Ishikawa (cell line): ENCODE results near the gene RAD51B.

ENCODE experiments used
- CEBPB ChIP-seq: IDR thresholded peaks from 2 replicates; pipeline ENCODE4 v1.6.1; 2012
- EGR1 ChIP-seq: IDR thresholded peaks from 2 replicates; pipeline ENCODE4 v1.6.1; 2012
- EP300 ChIP-seq: IDR thresholded peaks from 2 replicates; pipeline ENCODE4 v1.6.1; 2012; ENCODE audit warnings: borderline replicate concordance
- NFIC ChIP-seq: IDR thresholded peaks from 2 replicates; pipeline ENCODE4 v1.6.1; 2012
- RAD21 ChIP-seq: IDR thresholded peaks from 2 replicates; pipeline ENCODE4 v1.6.1; 2012; ENCODE audit warnings: low read depth
- TAF1 ChIP-seq: IDR thresholded peaks from 2 replicates; pipeline ENCODE4 v1.6.1; 2012; ENCODE audit warnings: low read depth, mild to moderate bottlenecking
- TEAD4 ChIP-seq: IDR thresholded peaks from 2 replicates; pipeline ENCODE4 v1.6.1; 2012
- ZBTB7A ChIP-seq: IDR thresholded peaks from 2 replicates; pipeline ENCODE4 v1.6.1; 2012; ENCODE audit warnings: low read depth
- TF ChIP-seq, protein P1 (sequence below): IDR thresholded peaks from 2 replicates; pipeline ENCODE4 v1.6.1; 2012

DNA sequence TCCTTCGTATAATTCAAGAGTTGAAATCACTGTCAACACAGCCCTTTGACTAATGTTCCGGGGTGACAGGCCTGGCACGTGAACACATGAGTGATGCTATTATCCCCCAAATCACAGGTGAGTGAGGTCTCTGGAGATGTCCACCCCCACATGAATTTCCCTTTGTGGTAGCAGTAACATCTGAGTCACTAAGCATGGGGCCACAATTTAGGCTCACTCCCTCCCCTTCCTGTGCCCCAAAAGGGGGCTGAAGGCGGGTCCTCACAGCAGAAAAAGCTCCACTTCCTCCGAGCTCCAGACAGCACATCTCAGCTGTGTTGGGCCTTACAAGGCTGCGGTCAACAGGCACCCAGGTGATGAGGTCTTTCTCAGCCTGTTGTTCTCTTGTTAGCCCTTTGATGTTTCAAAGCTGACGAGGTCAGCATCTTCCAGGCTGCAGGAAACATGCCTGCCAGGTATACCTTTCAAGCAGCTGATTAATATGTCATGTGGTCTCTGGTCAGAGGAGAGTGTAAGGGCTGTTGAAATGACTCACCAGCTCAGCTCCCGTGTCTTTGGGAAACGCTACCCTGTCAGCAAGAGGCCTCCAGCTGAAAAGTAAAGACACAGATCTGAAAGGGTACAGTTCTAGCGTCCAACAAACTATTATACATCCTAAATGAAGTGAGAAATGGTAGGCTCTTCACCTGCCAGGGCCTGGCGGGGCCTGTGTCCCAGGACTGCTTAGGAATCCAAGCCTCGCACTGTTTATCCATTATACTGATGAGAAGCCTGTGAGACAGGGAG lies 866.0 kb downstream of the RAD51B start:
- TF ChIP-seq RAD21 (no peak), NFIC (peak; percentile 21; the same call in 1 of the 2 replicates), ZBTB7A (no peak), TEAD4 (no peak), EP300 (peak; percentile 45; the same call in 1 of the 2 replicates), EGR1 (no peak), CEBPB (no peak), TAF1 (no peak)
- TF ChIP-seq, protein P1, sequence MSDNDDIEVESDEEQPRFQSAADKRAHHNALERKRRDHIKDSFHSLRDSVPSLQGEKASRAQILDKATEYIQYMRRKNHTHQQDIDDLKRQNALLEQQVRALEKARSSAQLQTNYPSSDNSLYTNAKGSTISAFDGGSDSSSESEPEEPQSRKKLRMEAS, result 0 out of 2 replicates have a peak, but pooled peaks have one; percentile 22
